AG09309 (cell line): Measurements from ENCODE around the gene RALGPS2.

ENCODE experiments used
- DNase-seq: peaks from one replicate; pipeline ENCODE4 v3.0.0-alpha.2; 2010; ENCODE audit warnings: low read depth
- H3K4me3 ChIP-seq: 2 replicates; pipeline ENCODE4 v1.5.1; 2011; ENCODE audit warnings: mild to moderate bottlenecking, low read depth, low read length, moderate library complexity; ENCODE audit not compliant: control insufficient read depth
- CTCF ChIP-seq: IDR thresholded peaks from 2 replicates; pipeline ENCODE4 v1.5.1; 2011; ENCODE audit warnings: mild to moderate bottlenecking, low read depth, low read length, inconsistent platforms; ENCODE audit not compliant: insufficient read depth, control insufficient read depth; ENCODE audit errors: missing control alignments

RALGPS2 gene

GRCh38 chr1:178693366-178693765 is 31.7 kb upstream of the RALGPS2 start:
- no peak for TF ChIP-seq CTCF
- no peak for DNase-seq
- no peak overlapping the region for H3K4me3 ChIP-seq

- H3K4me3 ChIP-seq: no peak overlapping the region
- no peak for DNase-seq
- no peak for TF ChIP-seq CTCF
Measured at GRCh38 chr1:178694923-178695525, 30.0 kb upstream of the RALGPS2 start.

- TF ChIP-seq CTCF: no peak
- DNase-seq: no peak
- H3K4me3 ChIP-seq: no peak overlapping the region
Measured at GRCh38 chr1:178702146-178702545, 22.9 kb upstream of the RALGPS2 start.

GRCh38 chr1:178704833-178705232 is 20.2 kb upstream of the RALGPS2 start:
- no peak for TF ChIP-seq CTCF
- no peak for DNase-seq
- no peak overlapping the region for H3K4me3 ChIP-seq

GRCh38 chr1:178706432-178706831 is 18.6 kb upstream of the RALGPS2 start:
- no peak for TF ChIP-seq CTCF
- peak; percentile 51 for DNase-seq
- H3K4me3 ChIP-seq: no peak overlapping the region

- TF ChIP-seq CTCF: no peak
- no peak for DNase-seq
- no peak overlapping the region for H3K4me3 ChIP-seq
Measured at GRCh38 chr1:178713259-178713658, 11.8 kb upstream of the RALGPS2 start.

GRCh38 chr1:178714453-178714852 is 10.6 kb upstream of the RALGPS2 start:
- no peak overlapping the region for H3K4me3 ChIP-seq
- TF ChIP-seq CTCF: no peak
- no peak for DNase-seq
